GM10248 (cell line): Measurements from ENCODE around the gene KIF18B.

Source experiments
- CTCF ChIA-PET: fragments of 300-600 bp; sonication (Branson Sonifier 250); formaldehyde crosslinking; extraction: SDS; loops from one replicate; lab custom pipeline; 2021; ENCODE audit warnings: antibody characterized with exemption; lab: Yijun Ruan, JAX
- POLR2A ChIA-PET: fragments of 350-650 bp; sonication (Branson Sonifier 250); formaldehyde crosslinking; extraction: SDS; loops from one replicate; lab custom pipeline; 2020; ENCODE audit warnings: antibody characterized with exemption; lab: Yijun Ruan, JAX
- DNase-seq: peaks from one replicate; pipeline ENCODE4 v3.0.0; 2012; ENCODE audit errors: extremely low spot score
- CTCF ChIP-seq: IDR thresholded peaks from 2 replicates; pipeline ENCODE4 v1.5.1; 2012; ENCODE audit warnings: mild to moderate bottlenecking, low read depth; ENCODE audit errors: extremely low read depth, missing control alignments, control extremely low read depth

Gene KIF18B

GRCh38 chr17:44904001-44904984 is 43.3 kb downstream of the KIF18B start:
- no peak for TF ChIP-seq CTCF
- ChIA-PET CTCF (interaction anchor here (1.2 to 8.7 kb wide), 4 partner anchors 15 to 231 kb away, joined by 3 to 65 read pairs (median 6); partner anchors contain the start of gene ACBD4), POLR2A (interaction anchor here (1.1 kb wide), 1 partner anchor 245 kb away, joined by 6 read pairs; no protein-coding TSS in a partner anchor)
- DNase-seq: no peak

- DNase-seq: no peak
- TF ChIP-seq CTCF: no peak
- POLR2A ChIA-PET: no interaction called here
- CTCF ChIA-PET: interaction anchor here (1.4 to 8.7 kb wide), 7 partner anchors 8 to 232 kb away, joined by 3 to 65 read pairs (median 7); partner anchors contain the start of gene ACBD4
Measured at GRCh38 chr17:44903012-44903685, 44.4 kb downstream of the KIF18B start.

- ChIA-PET CTCF (interaction anchor here (0.8 to 8.7 kb wide), 9 partner anchors 8 to 233 kb away, joined by 3 to 65 read pairs (median 6); partner anchors contain the start of gene ACBD4), POLR2A (no interaction called here)
- DNase-seq: no peak
- no peak for TF ChIP-seq CTCF
Measured at GRCh38 chr17:44902135-44902760, 45.3 kb downstream of the KIF18B start.

- CTCF ChIA-PET: interaction anchor here (1.5 to 8.7 kb wide), 6 partner anchors 8 to 125 kb away, joined by 4 to 65 read pairs (median 8); no protein-coding TSS in a partner anchor
- no peak for DNase-seq
- TF ChIP-seq CTCF: no peak
- POLR2A ChIA-PET: no interaction called here
Measured at GRCh38 chr17:44901411-44901921, 46.1 kb downstream of the KIF18B start.

- POLR2A ChIA-PET: no interaction called here
- DNase-seq: no peak
- no peak for TF ChIP-seq CTCF
- CTCF ChIA-PET: interaction anchor here (1.0 to 8.7 kb wide), 6 partner anchors 9 to 125 kb away, joined by 4 to 65 read pairs (median 5); no protein-coding TSS in a partner anchor
Measured at GRCh38 chr17:44900894-44901293, 46.7 kb downstream of the KIF18B start.
